ENCODE data around the gene LPCAT3.

Gene LPCAT3

DNA sequence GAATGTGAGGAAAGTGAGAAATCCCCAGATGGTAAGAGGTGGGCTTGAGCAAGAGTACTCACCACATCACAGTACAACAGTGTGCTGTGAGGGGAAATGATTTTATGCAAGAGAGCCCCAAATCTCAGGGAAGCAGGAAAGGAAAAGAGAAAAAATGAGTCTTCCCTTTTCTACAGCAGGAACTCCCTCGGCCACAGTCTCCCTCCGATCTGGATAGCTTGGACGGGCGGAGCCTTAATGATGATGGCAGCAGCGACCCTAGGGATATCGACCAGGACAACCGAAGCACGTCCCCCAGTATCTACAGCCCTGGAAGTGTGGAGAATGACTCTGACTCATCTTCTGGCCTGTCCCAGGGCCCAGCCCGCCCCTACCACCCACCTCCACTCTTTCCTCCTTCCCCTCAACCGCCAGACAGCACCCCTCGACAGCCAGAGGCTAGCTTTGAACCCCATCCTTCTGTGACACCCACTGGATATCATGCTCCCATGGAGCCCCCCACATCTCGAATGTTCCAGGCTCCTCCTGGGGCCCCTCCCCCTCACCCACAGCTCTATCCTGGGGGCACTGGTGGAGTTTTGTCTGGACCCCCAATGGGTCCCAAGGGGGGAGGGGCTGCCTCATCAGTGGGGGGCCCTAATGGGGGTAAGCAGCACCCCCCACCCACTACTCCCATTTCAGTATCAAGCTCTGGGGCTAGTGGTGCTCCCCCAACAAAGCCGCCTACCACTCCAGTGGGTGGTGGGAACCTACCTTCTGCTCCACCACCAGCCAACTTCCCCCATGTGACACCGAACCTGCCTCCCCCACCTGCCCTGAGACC lies 82.7 kb downstream of the LPCAT3 start:
- no peak for DNase-seq

DNA sequence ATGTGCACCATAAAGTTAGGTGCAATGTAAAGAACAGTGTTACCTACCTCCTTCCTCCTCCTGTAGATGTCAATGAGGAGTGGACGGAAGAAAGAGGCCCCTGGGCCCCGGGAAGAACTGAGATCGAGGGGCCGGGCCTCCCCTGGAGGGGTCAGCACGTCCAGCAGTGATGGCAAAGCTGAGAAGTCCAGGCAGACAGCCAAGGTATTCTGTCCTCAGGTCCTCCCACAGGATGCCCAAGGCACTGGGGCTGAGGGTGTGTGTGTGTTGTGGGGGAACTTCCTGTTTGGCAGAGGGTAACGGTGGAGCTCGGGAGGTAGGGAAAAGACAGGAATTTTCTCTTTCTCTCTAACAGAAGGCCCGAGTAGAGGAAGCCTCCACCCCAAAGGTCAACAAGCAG lies 84.2 kb downstream of the LPCAT3 start:
- no peak for DNase-seq

DNA sequence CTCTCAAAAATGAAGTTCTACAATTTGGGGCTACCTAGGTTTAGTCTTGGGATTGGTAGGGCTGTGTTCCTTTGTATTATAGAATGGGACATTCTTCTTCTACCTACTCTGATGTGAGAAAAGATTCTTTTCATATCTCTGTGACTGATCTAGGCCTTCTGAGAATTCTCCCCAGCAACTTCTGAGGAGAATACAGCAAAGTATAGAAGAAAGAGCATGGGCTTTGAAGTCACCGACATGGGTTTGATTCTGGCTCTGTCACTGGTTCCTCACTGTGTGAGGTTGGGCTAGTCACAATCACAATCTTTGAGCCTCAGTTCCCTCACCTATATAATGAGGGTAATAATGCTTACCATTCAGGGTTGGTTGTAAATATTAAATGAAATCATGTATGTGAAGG lies 85.5 kb downstream of the LPCAT3 start:
- DNase-seq: no peak

DNA sequence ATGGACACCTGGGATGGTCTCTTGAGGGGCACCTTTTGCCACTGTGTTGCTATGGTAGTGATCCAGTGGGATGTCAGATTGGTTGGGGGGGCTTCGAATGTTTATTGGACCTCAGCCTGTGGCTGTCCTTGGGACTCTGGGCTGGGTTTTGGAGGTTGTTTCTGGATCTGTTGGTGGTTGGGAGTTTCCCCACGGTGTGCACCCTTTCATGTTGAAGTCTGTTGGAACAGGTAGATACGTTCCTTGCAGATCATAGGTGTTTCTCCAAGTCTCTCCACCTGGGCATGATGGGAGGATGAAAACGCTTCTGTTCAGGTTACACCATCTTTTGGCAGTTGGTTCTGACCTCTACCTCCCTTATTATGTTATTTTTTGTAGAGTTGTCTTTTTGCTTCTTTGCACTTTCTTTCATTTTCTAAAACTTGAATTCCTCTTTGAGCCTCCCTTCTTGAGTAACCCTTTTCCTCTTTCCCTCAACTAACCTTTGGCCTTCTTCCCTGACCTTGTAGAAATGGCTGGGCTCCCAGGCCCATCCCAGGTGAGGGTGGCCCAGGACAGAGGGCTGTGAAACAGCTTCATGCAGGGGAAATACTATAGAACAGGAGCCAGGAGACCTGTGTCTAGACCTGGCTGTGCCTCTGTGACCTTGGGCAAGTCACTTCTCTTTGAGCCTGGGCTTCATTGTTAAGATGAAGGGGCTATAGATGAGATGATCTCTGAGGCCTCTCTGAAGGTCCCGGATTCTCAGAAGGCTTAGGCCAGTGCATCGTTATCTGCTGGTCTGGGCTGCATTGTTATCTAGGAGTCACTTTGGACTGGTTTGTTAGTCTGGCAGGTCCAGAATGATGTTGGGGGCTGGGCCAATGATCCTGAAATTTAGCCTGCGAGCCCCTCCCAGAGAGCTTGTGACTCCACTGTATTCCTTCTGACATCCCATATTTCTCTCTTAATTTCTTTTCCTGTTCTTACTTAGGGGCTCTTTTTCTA lies 88.5 kb downstream of the LPCAT3 start:
- DNase-seq: peak; percentile 39

DNA sequence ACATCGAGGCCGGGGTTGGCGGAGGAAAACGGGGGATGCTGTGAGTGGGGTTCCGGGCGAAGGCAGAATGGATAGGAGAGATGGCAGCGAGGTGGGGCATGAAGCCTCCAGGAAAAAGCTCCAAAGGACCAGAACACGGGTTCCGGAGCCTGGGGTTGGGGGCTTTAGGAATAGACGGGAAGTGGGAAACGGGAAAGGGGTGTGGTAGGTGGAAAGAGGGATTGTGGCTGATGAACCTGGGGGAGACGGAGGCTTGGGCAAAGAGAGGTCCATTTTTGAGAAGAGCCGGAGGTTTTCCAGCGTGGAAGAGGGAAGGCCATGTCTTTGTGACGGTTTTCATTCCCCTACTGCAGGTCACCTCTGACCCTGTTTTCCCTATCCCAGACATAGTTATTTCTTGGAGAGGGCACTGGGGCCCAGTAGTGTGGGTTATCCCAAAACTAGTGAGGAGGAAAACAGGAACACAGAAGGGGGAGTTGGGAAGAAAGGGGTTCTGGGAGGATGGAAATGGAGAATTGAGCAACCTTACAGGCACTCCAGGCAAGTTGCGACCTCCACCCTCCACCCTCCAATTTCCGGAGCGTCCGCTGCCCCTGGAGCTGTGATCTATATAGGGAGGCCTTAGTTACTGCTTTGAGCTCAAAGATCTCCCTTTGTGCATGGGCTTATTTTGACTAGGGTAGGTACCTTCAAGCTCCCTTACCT lies 89.4 kb downstream of the LPCAT3 start:
- peak; percentile 24 for DNase-seq

DNA sequence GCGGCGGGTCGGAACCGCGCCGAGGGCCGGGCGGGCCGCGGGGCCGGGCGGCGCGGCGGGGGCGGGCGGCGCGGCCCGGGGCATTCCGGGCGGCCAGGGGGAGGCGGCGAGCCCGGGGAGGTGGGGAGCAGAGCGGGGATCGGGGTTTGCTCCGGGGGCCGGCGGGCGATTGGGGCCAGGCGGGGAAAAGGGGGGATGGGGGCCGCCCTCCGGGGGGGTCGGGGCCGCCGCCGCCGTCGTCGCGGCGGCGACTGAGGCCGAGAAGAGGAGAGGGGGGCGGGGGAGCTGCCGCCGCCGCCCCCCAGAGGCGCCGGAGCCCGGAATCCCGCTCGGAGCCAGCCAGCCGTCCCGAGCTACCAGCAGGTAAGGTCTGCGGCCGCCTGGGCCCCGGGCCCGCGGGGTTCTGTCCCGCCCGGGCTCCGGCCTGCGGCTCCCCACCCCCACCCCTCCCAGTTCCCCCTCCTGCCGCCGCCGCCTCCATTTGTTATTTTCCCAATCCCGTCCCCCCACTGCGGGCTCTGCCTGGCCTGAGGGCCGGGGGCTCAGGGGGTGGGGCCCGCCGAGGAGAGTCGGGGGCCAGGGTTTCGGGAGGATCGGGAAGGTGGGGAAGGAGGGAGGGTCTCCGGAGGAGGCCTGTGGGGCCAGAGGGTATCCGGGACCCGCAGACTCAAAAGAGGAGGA lies 90.1 kb downstream of the LPCAT3 start:
- DNase-seq: peak; percentile 27

DNA sequence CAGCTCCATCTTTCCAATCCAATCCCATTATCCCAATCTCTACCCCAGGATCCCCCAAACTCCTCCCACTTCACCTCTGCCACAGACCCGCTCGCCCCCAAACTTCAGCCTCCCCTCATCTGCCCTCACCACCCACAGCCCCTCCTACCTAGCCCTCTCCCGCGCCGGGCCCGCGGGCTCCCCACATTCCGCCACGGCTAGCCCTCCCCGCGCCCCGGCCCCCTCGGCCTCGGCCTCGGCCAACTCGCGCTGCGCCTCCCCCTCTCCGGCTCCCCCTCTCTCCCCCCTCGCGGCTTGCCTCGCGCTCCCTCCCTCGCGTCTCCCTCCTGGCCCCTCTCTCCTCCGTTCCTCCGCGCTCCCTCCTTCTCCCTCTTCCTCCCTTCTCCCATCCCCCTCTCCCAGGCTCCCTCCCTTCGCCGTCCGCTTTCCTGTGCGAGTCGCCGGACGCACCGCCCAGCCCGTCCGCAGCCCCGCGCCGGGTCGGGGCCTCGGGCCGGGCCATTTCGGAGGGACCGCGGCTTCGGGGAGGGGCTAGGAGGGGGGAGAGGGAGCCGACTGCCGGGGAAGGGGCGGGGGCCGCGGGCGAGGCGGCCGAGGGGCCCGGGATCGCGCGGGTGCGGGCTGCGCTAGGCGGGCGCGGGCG lies 90.8 kb downstream of the LPCAT3 start, which contains the start of gene ATN1:
TSS of gene ATN1 (plus strand) at position 581 of the 643 bp plus-strand sequence. CDS start 6,043 bp downstream, outside the sequence.
- peak; percentile 78 for DNase-seq
